Activated B cell treated with CpG ODN at 0.5 μM for 24 hours (primary cell): Measurements from ENCODE around the gene FGFBP3. TPM values are rescaled to one million over a fixed set of nuclear protein-coding genes. Genes with fewer than 3 reads are reported as not detected.

Source experiments
- ATAC-seq: fragments of 200-7000 bp; cut with Tn5 transposase; one replicate; pipeline ENCODE4 v1.10.0; 2021; ENCODE audit warnings: low read depth, mild to moderate bottlenecking, moderate library complexity
- CTCF ChIA-PET: fragments of 350-600 bp; sonication (Branson Sonifier 250); formaldehyde crosslinking; loops from one replicate; lab custom pipeline; 2021; ENCODE audit warnings: antibody characterized with exemption; lab: Charles Lee
- POLR2A ChIA-PET: fragments of 350-600 bp; sonication (Branson Sonifier 250); formaldehyde crosslinking; loops from one replicate; lab custom pipeline; 2021; ENCODE audit warnings: antibody characterized with exemption; lab: Charles Lee
- DNase-seq: peaks from one replicate; pipeline ENCODE4 v3.0.0; 2022
- H3K27ac Mint-ChIP-seq: one replicate; pipeline ENCODE4 v1.8.0; 2020; ENCODE audit warnings: mixed read lengths
- H3K27me3 Mint-ChIP-seq: one replicate; pipeline ENCODE4 v1.8.0; 2021; ENCODE audit warnings: mixed read lengths
- H3K36me3 Mint-ChIP-seq: one replicate; pipeline ENCODE4 v1.8.0; 2021; ENCODE audit warnings: low read depth, mixed read lengths
- H3K4me1 Mint-ChIP-seq: one replicate; pipeline ENCODE4 v1.8.0; 2021; ENCODE audit warnings: mixed read lengths
- H3K4me3 Mint-ChIP-seq: one replicate; pipeline ENCODE4 v1.8.0; 2020; ENCODE audit warnings: mild to moderate bottlenecking, mixed read lengths
- H3K9me3 Mint-ChIP-seq: one replicate; pipeline ENCODE4 v1.8.0; 2020; ENCODE audit warnings: mixed read lengths
- intact Hi-C: fragments of 100-400 bp; cut with micrococcal nuclease; formaldehyde crosslinking; loops from one replicate; pipeline ENCODE4 v1.15.1; 2024
- total RNA-seq: library from RNA; stranded (reverse); gene quantifications from 2 replicates; pipeline ENCODE4 v1.2.3, GENCODE V29; 2022
- TF ChIP-seq, protein P1 (sequence below): fragments of 200-600 bp; IDR thresholded peaks from one replicate; pipeline ENCODE4 v1.8.0; 2022; ENCODE audit warnings: antibody characterized with exemption, mild to moderate bottlenecking

The FGFBP3 gene
- total RNA-seq, 1 donor from 2014 or later, result 1.8 TPM

DNA sequence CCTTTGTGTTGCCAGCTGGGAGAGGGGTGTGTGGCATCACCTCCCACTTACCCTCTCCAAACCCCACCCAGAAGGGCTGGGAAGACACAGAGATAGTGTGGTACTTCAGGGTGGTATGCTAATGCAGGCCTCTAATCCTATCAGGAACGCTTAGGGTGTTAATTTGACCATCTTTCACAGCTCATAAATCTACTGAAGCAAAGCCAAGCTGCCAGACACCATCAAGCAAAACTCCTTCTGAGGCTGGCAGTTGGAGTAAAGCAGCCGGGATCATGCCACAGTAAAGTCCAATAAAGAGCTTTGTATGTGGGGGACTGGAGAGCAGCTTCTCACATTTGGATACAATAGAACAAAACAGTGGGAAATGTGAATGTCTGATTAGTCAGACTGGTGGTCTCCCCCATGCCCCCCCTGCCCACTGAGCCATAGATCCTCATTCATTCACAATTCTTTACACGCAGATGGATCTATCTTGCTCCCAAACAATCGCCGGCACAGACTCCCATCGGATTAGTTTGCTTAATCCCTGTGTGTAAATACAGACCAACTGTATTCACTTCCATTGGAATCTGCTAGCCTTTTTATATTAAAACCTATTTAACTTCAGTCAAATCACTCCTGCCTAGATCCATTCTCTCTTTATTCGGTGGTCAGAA lies 29.6 kb downstream of the FGFBP3 start:
- DNase-seq, result no peak
- Mint-ChIP-seq H3K27me3 (no peaks in the 10 kb centered on the region), H3K4me3 (no peak overlapping the region), H3K36me3 (no peaks in the 10 kb centered on the region), H3K4me1 (no peaks in the 10 kb centered on the region), H3K9me3 (peaks cover 4% of the 10 kb centered on the region), H3K27ac (no peak overlapping the region)
- TF ChIP-seq, protein P1, sequence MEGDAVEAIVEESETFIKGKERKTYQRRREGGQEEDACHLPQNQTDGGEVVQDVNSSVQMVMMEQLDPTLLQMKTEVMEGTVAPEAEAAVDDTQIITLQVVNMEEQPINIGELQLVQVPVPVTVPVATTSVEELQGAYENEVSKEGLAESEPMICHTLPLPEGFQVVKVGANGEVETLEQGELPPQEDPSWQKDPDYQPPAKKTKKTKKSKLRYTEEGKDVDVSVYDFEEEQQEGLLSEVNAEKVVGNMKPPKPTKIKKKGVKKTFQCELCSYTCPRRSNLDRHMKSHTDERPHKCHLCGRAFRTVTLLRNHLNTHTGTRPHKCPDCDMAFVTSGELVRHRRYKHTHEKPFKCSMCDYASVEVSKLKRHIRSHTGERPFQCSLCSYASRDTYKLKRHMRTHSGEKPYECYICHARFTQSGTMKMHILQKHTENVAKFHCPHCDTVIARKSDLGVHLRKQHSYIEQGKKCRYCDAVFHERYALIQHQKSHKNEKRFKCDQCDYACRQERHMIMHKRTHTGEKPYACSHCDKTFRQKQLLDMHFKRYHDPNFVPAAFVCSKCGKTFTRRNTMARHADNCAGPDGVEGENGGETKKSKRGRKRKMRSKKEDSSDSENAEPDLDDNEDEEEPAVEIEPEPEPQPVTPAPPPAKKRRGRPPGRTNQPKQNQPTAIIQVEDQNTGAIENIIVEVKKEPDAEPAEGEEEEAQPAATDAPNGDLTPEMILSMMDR, result no peak
- intact Hi-C loops, result no loop called here
- ChIA-PET POLR2A (no interaction called here), CTCF (no interaction called here)
- no peak for ATAC-seq

DNA sequence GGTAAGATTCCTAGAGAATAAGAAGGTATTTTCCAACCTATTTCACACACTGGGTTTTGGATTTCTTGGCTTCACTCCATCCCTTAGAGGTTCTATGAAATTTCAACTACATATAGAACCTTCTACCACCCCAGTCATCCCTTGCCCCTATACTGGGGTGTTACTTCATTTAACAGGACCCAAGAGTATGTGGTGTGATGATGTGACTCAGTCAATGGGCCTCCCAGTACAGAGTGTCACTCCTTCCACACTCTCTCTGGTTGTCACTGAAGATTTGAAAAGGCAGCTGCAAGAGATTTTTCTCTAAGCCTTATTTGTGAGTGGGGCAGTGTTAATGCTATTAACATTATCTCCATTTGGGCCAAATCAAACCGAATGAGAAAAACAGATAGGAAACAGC lies 33.5 kb downstream of the FGFBP3 start:
- intact Hi-C loops, result no loop called here
- TF ChIP-seq, protein P1, result no peak
- no peaks in the 10 kb centered on the region for H3K36me3 Mint-ChIP-seq
- CTCF ChIA-PET, result no interaction called here
- POLR2A ChIA-PET, result no interaction called here
- DNase-seq, result no peak
- no peaks in the 10 kb centered on the region for H3K27me3 Mint-ChIP-seq
- no peak overlapping the region for H3K4me3 Mint-ChIP-seq
- H3K9me3 Mint-ChIP-seq, result no peaks in the 10 kb centered on the region
- no peak for ATAC-seq
- H3K27ac Mint-ChIP-seq, result no peak overlapping the region
- no peaks in the 10 kb centered on the region for H3K4me1 Mint-ChIP-seq

DNA sequence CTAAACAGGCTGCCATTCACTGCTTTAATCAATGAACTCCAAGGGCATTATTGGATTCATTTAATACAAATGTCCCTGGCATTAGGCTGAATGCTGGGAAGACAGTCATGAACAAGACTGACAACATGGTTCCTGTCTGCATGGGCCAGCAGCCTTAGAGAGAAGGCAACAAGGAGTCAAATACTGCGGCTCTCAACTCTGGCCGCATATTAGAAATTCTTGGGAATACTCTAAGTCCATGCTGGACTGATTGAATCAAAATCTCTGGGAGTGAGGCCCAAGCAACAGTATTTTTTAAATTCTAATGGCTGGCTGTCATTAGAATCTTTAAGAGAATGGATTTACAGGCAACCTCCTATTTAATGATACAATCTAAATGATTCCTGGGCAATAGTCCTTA lies 34.1 kb downstream of the FGFBP3 start:
- ChIA-PET CTCF (no interaction called here), POLR2A (no interaction called here)
- DNase-seq (no peak), ATAC-seq (no peak)
- TF ChIP-seq, protein P1, result no peak
- intact Hi-C loops, result no loop called here
- no peaks in the 10 kb centered on the region for H3K4me1 Mint-ChIP-seq
- no peaks in the 10 kb centered on the region for H3K36me3 Mint-ChIP-seq
- H3K27me3 Mint-ChIP-seq, result no peaks in the 10 kb centered on the region
- H3K4me3 Mint-ChIP-seq, result no peak overlapping the region
- H3K9me3 Mint-ChIP-seq, result no peaks in the 10 kb centered on the region
- no peak overlapping the region for H3K27ac Mint-ChIP-seq

DNA sequence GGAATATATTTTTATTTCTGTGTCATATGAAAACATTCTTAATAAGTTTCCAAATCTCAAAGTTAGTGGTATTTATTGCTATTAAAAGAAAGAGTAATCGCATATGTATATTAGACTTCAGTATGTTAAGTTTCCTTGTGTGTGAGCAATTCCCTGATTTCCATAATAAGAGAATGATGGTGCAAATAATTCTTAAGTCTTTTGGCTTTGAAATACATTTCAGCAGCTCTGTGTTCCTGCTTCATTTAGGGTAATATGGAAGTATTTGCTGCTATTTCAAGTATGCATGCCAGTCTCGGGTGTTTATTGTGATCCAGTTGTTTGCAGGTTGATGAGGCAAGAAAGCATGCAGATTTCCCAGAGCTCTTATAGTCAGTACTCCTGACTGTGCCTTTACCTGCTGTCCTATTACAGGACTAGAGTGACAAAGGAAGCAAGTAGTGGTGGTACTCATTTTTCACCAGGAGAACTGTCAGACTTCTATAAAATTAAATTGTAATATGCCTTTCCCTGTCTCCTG lies 43.7 kb downstream of the FGFBP3 start:
- TF ChIP-seq, protein P1, result no peak
- no peaks in the 10 kb centered on the region for H3K4me1 Mint-ChIP-seq
- no peaks in the 10 kb centered on the region for H3K27me3 Mint-ChIP-seq
- ATAC-seq, result no peak
- DNase-seq, result no peak
- H3K9me3 Mint-ChIP-seq, result no peaks in the 10 kb centered on the region
- peaks cover 47% of the 10 kb centered on the region for H3K36me3 Mint-ChIP-seq
- H3K4me3 Mint-ChIP-seq, result no peak overlapping the region
- ChIA-PET POLR2A (no interaction called here), CTCF (no interaction called here)
- no peak overlapping the region for H3K27ac Mint-ChIP-seq
- intact Hi-C loops, result loop anchor here (2.0 kb wide), 1 partner anchor 43 kb away; the partner anchor contains the start of gene FGFBP3

DNA sequence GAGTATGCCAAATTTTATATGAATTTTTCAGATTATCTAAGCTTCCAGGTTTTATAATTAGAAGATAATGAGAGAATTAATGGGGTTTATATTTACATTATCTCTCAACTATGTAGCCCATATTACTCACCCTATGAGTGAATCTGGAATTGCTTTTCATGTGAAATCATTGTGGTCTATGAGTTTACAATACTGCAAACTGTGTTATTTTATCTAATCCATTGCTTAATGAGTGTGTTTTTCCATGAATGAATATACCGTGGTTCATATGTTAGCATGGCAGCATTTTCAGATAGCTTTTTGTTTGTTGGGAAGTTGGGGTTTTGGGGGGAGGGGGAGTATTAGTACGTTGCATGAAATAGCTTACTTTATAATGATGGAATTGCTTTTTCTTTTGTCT lies 44.5 kb downstream of the FGFBP3 start:
- Mint-ChIP-seq H3K9me3 (no peaks in the 10 kb centered on the region), H3K36me3 (peaks cover 56% of the 10 kb centered on the region), H3K27ac (no peak overlapping the region), H3K4me3 (no peak overlapping the region), H3K27me3 (no peaks in the 10 kb centered on the region), H3K4me1 (no peaks in the 10 kb centered on the region)
- TF ChIP-seq, protein P1, result no peak
- DNase-seq (no peak), ATAC-seq (no peak)
- ChIA-PET CTCF (no interaction called here), POLR2A (no interaction called here)
- intact Hi-C loops, result loop anchor here (2.0 kb wide), 1 partner anchor 44 kb away; the partner anchor contains the start of gene FGFBP3
